Hypothalamus (tissue), 51 donors: ENCODE data around the gene MRS2.

ENCODE experiments used
- DNase-seq, 51 donors: peaks; one replicate each; lab custom pipeline; 2025; lab: John Stamatoyannopoulos, UW

MRS2 gene

DNA sequence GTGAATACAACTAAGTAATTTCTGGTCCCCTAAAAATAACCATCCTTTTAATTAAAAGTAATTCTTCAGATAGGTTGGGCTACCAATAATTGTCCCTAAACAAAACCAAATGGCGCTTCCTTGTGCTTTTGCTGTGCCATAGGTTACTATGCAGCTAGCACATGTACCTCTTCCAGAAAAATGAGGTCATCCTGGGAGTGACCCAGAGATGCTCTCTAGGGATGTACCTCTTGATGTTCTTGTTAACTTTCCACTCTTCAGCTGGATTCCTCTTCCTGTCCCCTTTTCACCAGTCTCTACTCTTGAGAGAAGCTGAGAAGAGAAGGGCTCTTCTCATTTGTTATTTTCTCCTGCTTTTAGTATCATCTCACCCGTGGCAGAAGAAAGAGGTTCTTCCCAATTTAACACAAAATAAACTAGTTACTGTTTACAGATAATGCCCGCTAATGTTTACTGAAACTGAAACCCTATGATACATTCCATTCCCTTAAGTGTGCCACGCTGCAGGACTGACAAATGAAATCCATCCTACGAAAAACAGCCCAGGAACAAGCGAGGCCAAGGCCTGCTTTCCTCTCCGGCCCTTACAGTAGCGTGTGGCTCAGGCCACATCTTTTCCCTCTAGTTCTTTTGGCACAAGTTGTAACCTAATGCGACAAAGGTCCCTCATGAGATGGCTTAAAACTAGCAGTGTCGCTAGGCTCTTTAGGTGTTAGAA, 24.2 kb downstream of the MRS2 start:
- DNase-seq: no peak

GRCh38 chr6:24428615-24429014, 25.9 kb downstream of the MRS2 start:
- DNase-seq: no peak

- no peak for DNase-seq
Measured at GRCh38 chr6:24429146-24429545, 26.4 kb downstream of the MRS2 start.

DNA sequence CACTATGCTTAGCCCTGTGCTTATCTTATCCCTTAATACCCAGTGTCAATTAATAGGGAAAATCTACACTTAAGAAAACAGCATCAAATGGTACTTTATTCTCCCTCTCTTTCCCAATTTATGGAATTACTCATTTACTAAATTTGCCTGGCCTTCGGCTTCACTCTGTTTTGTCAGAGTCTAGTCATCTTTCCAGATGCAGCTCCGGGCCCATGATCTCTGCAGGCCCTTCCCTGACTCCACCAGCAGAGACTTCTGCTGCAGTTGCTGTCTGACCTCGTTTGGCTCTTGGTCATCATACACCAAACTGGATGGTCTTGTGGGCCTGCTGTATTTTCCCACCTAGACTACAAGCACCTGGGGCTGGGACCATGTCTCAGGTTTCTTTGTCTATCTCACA, 27.4 kb downstream of the MRS2 start:
- DNase-seq: no peak

- no peak for DNase-seq
Measured at GRCh38 chr6:24431045-24431451, 28.3 kb downstream of the MRS2 start.

GRCh38 chr6:24432611-24433010, 29.9 kb downstream of the MRS2 start:
- DNase-seq: no peak

GRCh38 chr6:24436979-24437378, 34.2 kb downstream of the MRS2 start:
- DNase-seq: no peak

- no peak for DNase-seq
Measured at GRCh38 chr6:24439858-24440539, 37.3 kb downstream of the MRS2 start.

DNA sequence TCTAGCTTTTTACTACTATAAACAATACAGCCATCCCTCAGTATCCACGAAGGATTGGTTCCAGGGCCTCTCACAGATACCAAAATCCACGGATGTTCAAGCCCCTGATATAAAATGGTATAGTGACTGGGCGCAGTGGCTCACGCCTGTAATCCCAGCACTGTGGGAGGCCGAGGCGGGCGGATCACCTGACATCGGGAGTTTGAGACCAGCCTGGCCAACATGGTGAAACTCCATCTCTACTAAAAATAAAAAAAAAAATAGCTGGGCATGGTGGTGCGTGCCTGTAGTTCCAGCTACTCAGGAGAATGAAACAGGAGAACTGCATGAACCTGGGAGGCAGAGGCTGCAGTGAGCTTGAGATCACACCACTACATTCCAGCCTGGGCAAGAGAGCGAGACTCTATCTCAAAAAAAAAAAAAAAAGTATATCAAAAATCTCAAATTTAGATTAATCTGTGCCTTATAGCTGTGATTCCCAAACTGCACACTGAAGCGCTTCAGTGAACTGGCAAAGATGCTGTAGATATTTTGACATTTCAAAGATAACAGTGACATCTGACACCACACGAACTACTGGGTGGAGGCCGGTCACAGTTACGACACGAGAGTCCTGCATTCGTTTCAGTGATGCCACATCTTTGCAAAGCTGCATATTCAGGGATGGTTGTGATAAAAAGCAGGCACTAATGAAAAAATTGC, 38.3 kb downstream of the MRS2 start:
- no peak for DNase-seq

- no peak for DNase-seq
Measured at GRCh38 chr6:24441599-24441904, 38.8 kb downstream of the MRS2 start.

DNA sequence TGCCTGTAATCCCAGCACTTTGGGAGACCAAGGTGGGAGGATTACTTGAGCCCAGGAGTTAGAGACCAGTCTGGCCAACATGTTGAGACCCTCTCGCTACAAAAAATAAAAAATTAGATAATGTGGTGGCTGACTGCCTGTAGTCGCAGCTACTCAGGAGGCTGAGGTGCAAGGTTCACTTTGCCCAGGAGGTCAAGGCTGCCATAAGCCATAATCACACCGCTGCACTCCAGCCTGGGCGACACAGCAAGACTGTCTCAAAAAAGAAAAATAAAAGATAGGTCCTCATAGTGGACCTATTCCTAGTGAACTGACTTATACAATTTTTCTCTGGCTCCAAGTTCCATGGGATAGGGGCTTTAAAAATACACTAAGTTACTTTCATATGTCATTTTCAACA, 41.9 kb downstream of the MRS2 start:
- no peak for DNase-seq

DNA sequence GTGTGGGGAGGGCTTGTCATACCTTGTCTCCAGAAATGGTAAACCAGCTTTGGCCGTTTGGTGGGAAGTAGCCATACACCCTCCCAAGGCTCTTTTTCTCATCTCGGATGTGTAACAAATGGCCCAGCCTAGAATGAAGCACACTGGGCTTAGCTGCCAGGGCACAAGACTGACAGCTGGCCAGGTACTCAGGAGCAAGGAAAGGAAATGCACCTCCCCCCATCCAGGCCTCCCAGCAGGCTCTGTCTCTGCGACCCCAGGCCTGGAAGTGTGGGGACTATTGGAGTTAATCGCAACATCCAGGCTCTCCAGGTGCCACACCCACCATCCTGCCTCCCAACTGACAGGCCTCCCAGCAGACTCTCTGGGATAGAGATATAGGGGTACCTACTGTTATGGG, 43.0 kb downstream of the MRS2 start:
- no peak for DNase-seq

- DNase-seq: no peak
Measured at GRCh38 chr6:24446670-24447069, 43.9 kb downstream of the MRS2 start.

GRCh38 chr6:24448396-24448795, 45.7 kb downstream of the MRS2 start:
- no peak for DNase-seq

DNA sequence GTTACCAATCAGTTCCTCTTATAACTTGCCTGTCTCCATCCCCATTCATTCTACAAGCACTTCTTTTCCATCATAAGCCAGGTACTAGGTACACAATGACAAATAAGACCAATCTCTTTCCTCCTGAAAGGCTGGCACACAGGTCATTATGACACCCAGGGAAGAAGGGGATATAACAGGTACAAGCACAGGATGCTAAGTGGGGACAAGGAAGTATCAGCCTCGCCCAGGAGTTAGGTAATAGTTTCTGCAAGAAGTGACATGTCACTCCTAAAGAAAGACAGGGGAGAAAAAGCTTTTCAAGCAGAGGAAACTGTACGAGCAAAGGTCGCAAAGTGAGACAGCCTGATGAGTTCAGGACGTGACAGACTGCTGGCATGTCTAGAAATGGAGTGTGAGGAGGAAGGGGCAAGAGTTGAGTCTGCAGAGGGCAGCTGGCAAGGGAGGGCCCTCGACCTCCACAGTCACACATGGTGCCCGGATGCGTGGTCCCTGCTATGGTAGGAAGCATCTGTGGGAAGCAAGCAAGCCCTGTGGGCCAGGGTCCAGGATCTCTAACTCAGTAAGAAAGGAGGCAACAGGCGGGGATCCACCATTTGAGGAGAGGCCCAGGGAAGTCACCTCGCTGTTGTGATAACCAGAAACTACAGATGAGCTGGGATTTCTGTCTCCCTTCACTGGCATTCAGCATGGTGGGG, 46.2 kb downstream of the MRS2 start:
- DNase-seq: no peak

- no peak for DNase-seq
Measured at GRCh38 chr6:24451581-24452388, 49.0 kb downstream of the MRS2 start.

DNA sequence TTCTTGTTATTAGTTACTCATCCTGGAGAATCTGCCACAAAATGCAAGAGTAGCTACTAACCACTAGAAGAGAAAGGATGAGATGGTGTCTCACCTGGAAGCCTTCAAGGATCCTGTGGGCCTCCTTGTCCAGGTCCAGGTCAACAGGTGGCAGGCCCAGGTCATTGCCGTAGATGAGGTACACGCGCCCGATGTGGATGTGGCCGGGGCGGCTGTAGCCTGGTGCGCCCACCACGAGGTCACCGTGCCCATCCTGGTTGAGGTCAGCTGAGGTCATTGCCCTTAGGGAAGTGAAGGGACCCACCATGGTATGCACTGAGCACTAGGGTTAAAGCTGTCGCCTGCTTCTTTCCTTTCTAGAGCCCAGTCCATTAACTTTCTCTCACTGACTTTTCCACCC, 51.2 kb downstream of the MRS2 start:
- DNase-seq: no peak

DNA sequence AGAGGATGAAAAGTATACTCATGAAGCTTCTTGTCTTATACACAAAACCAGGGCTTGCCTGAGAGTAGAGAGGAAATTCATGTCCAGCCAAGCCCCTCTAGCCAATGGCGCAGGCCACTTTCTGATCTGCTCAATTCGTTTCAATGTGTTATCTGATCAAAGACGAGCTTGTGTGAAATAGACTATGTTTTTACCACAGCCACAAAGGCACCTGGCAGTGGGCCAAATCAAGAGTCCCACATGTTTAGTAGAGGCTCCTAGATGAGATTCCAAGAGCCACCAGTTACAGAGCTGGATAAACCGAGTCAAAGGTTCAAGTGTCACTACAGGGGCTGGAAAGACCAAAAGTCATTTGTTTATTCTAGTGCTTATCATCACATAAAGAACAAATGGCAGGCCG, 51.7 kb downstream of the MRS2 start:
- no peak for DNase-seq

- no peak for DNase-seq
Measured at GRCh38 chr6:24455061-24455460, 52.3 kb downstream of the MRS2 start.

DNA sequence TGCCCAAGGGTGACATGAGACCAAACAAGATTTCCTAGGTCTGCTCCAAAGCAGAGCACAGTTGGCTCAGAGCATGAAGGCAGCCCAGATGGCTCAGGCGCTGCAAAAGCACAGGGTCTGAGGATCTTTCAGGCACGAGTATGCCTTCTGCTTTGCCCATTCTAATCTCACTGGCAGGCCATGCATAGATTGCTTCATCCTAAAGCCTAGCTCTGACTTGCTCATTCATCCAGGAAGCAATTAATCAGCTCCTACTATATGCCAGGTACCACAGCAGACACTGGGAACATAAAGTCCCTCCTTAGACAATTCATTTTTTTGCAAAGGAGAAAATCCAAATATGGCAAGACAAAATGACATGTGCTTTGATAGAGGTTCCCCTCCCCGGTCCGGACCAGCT, 55.4 kb downstream of the MRS2 start:
- no peak for DNase-seq

DNA sequence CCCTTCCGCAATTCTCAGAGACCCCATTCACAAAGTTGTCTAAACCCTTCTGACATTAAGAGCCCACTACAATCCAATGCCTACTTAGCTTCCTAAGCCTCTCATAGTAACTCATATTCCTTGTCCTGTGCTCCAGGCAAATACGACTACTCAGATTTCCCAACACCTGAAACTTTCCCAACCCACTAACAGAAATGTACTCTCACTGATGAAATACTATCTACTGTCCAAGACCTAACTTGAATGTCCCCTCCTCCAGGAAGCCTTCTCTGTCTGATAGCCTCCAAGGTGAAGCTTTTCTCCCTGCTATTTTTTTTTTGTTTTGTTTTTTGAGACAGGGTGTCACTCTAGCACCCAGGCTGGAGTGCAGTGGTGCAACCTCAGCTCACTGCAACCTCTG, 56.2 kb downstream of the MRS2 start:
- DNase-seq: no peak
